HG03139 (cell line): Measurements from ENCODE around the gene CTR9.

Experiments
- ATAC-seq: cut with Tn5 transposase; IDR thresholded peaks from one replicate; pipeline ENCODE4 v1.9.1; 2021; ENCODE audit not compliant: unreplicated experiment

Gene CTR9

GRCh38 chr11:10742460-10743208, 8.4 kb upstream of the CTR9 start:
- ATAC-seq, result no peak

- ATAC-seq, result no peak
Observed at GRCh38 chr11:10743354-10744000, 7.6 kb upstream of the CTR9 start.

GRCh38 chr11:10744206-10744605, 6.8 kb upstream of the CTR9 start:
- ATAC-seq, result no peak

GRCh38 chr11:10746871-10747270, 4.2 kb upstream of the CTR9 start:
- ATAC-seq, result no peak

DNA sequence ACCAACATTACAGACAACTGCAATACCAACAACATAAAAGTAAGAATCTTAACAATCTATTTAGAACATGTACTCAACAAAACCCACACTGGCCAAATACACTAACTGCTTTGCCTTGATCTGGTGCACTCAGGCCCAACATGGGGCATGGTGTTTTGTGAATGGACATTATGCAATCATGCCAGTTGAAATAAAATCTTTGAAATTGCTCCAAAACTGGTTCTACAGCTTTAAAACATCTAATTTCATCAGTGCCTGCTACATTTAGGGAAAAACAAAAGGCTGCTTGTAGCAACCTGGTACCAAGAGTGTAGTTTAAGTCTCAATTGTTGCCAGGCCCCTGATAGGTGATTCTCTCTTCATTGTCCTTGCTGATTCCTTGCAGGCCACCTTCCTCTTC, 3.3 kb upstream of the CTR9 start:
- no peak for ATAC-seq

DNA sequence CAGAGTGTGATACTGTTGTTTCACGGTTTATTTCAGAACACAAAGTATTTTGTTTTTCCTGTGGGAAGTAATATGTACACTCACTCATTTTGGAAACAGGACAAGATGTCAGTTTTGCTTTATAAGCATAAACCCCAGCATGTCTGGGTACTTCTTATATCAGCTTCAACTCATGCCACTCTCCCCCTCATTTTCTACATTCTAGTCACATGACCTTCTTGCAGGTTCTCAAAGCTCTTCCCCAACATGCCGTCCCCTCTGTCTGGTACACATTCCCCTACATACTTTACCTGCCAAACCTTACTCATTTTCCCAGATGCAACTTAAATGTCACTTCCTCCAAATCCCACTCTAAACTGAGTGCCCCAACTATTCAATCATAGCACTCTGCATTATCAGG, 1.6 kb upstream of the CTR9 start:
- ATAC-seq, result no peak

DNA sequence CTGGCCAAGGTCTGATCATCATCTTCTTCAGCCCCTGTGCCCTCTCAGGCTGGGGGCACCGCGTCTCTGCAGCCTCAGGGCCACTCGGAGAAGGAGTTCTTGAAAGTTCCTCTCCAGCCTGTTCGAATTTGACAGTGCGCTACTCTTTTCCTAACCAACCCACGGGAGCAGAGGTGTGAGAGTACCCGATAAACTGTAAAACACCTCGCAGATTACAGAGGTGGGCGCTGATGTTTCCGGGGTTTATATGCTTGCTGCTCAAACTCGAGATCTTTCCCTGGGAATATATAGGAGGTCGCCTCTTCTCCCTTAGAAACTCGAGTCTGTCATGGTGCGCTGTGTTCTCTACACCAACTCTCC, 515 bp downstream of the CTR9 start:
- peak; percentile 21 for ATAC-seq

DNA sequence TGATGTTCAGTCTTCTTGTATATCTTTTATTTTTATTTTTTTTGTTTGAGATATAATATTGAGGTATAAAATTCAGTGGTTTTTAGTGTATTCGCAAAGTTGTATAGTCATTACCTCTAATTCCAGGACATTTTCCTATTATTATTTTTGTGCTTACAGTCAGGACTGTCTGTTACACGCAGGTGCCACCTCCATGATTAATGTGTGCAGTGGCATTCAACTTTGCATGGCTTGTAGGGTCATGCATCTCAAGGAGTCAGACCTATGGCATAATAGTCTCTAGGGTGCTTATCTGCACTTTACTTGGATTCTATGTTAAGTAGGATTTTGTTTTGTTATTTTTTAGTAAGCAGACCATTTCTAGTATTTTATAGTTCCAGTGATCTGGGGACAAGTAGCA, 1.0 kb downstream of the CTR9 start:
- ATAC-seq, result no peak

DNA sequence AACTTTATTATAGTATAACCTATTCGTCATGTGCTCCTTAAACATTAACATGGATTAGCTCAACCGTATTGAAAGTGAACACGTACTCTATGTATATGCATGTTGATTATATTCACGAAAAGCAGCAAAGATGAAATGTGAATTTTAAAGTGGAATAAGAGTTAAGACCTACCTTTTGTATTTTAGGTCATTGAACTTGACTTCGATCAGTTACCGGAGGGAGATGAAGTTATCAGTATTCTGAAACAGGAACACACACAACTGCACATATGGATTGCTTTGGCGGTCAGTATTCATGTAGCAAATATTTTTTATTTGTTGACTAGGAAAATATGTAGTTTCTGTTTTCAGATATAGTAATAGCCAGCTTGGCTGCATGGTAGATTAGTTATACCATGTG, 1.4 kb downstream of the CTR9 start:
- no peak for ATAC-seq

DNA sequence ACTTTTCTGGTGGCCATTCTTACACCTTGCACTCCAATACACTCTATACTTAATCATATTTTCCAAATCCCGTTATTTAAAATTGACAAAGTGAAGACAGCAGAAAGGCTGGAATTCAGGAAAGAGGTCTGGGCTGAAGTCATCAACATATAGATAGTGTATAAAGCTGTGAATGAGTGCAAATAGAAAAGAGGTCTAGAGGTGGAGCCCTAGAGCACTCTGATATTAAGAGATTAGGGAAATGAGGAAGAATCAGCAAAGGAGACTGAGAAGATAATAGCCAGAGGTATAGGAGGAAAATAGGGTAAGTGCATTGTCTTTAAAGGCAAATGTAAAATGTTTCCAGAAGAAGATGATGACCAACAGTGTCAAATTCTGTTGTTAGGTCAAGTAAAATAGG, 7.9 kb downstream of the CTR9 start:
- no peak for ATAC-seq

DNA sequence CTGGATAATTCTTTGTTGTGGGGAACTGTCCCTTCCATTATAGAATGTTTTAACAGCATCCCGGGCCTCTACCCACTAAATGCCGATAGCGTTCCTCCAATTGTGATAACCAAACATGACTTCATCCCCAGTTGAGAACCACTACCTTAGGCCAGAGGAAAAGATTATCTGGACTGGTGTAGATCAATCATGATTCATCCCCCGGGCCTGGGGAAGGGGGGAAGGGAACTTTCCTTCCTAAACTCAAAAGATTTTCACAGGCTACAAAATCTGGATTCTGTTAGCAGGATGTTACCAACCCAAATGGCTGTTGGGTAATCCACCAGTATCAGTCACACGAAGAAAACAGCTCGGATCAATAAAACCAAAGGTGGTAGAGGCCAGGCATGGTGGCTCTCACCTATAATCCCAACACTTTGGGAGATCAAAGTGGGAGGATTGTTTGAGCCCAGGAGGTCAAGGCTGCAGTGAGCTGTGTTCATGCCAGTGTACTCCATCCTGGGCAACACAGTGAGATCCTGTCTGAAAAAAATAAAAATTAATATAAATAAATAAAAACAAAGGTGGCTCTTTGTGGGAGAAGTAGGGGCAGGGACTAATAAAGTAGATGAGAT, 10.1 kb downstream of the CTR9 start:
- ATAC-seq, result no peak

GRCh38 chr11:10762185-10762584, 11.1 kb downstream of the CTR9 start:
- peak; percentile 65 for ATAC-seq

GRCh38 chr11:10762913-10763421, 11.9 kb downstream of the CTR9 start:
- ATAC-seq, result peak; percentile 58

DNA sequence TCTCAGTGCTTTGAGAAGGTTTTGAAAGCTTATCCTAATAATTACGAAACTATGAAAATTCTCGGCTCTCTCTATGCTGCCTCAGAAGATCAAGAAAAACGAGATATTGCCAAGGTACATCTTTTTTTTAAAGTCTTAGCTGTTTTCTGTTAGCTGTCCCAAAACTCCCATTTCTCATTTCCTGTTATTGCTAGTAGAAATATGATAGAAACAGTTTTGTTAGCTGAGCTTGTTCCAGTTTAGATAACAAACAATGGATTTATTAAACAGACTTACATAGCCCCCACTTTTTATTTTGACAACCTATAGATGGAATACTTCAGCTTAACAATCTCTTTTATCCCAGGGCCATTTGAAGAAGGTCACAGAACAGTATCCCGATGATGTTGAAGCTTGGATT, 12.7 kb downstream of the CTR9 start:
- no peak for ATAC-seq

DNA sequence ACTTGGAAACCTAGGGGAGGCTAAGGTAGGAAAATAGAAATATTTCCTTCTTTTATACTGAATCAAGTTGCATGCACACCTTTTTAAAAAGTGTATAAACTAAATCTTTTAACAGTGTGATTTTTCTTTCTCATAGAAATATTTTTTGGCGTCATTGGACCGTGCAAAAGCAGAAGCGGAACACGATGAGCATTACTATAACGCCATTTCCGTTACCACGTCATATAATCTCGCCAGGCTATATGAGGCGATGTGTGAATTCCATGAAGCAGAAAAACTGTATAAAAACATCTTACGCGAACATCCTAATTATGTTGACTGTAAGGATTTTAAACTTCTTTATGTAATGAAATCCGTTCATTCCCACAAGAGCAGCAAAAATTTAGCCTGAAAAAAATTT, 13.4 kb downstream of the CTR9 start:
- ATAC-seq, result no peak

DNA sequence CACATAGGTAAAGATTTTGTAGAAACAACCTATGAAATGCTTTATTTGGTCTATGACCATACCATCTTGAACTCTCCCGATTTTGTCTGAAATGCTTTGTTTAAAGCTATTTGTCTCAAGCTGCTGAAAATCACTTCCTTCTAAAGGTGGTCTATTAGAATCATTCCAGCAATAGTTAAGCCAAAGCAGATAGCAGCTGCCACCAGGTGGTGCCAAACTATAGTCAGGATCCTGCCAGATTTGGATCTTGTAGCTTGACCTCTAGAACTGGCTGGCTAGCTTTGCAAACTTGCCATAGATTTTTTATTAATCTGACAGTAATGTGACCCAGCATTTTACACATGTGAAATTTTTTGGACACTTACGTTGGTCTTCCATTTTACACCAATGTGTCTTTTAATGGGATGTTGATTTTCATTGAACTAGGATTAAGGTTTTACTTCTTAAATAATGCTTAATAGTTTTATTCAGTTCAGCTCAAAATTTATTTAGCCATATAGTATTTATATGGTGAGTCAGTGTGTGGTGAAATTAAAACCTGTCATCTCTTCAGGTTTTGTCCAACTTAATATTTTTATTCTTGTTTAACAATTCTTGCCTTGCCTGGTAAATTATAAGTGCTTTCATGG, 19.7 kb downstream of the CTR9 start:
- no peak for ATAC-seq

DNA sequence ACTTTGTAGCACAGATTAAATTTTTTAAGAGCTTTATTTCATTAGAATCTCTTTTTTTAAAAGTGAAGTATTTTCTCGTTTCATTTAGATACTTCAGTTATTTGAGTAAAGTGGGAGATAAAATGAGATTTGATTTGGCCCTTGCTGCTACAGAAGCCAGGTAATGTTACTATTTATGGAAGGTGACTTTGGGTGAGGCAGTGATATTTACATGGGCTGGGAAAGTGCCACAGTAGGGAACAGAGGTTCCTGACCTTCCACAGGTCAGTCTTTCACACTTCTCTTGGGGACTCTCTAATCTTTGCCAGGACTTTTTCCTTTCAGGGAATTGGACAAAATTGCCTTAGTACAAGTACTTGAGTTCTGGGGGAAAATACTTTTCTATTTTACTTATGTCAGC, 20.4 kb downstream of the CTR9 start:
- no peak for ATAC-seq

DNA sequence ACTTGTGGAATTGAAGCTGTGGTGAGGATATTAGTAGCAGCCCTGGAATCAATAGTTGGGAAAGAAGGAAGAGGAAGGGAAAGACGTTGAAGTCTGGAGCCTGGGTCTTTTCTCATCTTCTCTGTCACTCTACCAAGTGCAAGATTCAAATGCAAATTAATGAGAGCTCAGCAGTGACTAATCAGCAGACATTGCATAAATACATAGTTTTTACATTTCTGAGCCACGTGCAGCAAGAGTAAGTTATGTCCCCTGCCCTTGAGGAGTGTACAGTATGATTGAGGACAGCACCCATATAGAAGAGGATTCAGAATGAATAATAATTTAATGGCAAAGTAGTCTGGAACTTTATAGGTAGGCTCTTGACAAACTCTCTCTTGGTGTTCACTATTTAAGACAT, 23.8 kb downstream of the CTR9 start:
- no peak for ATAC-seq

DNA sequence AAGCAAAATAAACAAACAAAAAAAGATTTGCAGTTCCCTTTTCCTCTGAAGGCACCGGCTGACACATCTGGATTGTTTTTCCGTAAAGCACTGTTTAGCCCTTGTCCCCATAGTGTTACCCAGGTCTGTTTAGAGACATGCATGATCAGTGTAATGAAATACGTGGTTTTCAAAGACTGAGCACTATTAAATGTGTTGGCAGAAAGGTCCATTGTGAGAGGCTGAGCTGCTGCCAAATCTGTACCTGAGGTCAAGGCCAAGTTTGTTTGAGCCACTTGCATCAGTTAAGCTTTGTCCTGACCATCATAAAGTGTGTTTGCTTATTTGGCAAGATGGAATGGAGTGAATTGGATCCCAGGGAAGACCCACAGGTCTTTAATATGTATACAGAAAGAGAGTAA, 26.3 kb downstream of the CTR9 start:
- ATAC-seq, result no peak

DNA sequence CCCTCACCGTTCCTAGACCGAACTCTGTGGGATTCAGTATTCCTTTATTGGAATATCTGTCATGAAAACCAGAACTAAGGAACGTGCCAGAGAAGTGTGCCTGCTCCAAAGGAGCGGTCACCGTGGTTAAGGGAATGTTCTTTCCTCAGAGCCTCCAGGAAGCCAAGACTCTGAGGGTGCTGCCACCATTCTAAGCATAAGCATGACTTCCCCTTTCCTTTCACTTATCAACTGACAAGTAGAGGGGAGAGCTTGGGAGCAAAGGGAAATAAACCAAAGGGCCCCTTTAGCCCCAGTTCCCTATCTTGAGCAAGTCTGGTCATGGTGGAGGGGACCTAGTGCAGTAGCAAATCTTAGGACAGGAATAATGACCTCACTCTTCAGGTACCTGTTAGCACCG, 26.8 kb downstream of the CTR9 start:
- ATAC-seq, result no peak

DNA sequence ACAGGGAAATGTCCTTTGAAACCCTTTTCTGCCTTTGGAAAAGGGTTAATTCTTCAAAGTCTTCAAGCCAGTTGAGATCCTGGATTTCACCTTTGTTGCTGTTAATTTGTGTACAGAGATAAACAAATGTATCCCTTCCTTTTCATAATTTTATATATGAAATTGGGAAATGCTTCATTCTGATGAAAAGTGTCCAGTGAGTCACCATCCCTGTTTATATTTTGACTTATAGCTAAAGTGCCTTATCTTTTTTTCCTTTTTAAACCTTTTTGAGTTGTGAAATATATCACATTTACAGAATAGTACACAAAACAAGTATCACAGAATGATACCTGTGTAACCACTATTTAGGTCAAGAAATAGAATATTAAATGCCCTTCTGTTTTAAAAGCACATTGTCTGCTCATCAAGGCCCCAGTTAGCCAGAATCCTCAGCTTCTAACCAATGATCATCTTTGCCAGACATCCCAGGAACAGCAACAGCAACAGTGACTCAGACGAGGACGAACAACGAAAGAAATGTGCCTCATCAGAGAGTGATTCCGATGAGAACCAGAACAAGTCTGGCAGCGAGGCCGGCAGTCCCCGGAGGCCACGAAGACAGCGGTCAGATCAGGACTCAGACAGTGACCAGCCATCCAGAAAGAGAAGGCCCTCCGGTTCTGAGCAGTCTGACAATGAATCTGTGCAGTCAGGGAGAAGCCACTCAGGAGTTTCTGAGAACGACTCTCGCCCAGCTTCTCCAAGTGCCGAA, 27.3 kb downstream of the CTR9 start:
- no peak for ATAC-seq
